HG02870 (cell line): ENCODE measurements around the gene ANKRD11.

ENCODE experiments used
- ATAC-seq: cut with Tn5 transposase; IDR thresholded peaks from one replicate; pipeline ENCODE4 v1.9.1; 2021; ENCODE audit warnings: mild to moderate bottlenecking, moderate library complexity; ENCODE audit not compliant: unreplicated experiment

Gene ANKRD11

GRCh38 chr16:89291363-89291762 lies 199.0 kb downstream of the ANKRD11 start:
- ATAC-seq: no peak

- no peak for ATAC-seq
These were observed 199.5 kb downstream of the ANKRD11 start for GRCh38 chr16:89290887-89291286.

- no peak for ATAC-seq
These were observed 199.9 kb downstream of the ANKRD11 start for GRCh38 chr16:89290472-89290871.

- no peak for ATAC-seq
These were observed 200.6 kb downstream of the ANKRD11 start for GRCh38 chr16:89289428-89290395.

GRCh38 chr16:89288966-89289365 lies 201.4 kb downstream of the ANKRD11 start:
- no peak for ATAC-seq

- no peak for ATAC-seq
These were observed 201.8 kb downstream of the ANKRD11 start for GRCh38 chr16:89288577-89288844.

GRCh38 chr16:89287777-89288576 lies 202.4 kb downstream of the ANKRD11 start:
- ATAC-seq: no peak

- no peak for ATAC-seq
These were observed 204.3 kb downstream of the ANKRD11 start for GRCh38 chr16:89286096-89286495.

GRCh38 chr16:89285381-89285780 lies 205.0 kb downstream of the ANKRD11 start:
- ATAC-seq: no peak

GRCh38 chr16:89283449-89283848 lies 206.9 kb downstream of the ANKRD11 start:
- ATAC-seq: no peak

GRCh38 chr16:89282523-89282922 lies 207.8 kb downstream of the ANKRD11 start:
- no peak for ATAC-seq

- ATAC-seq: no peak
These were observed 208.5 kb downstream of the ANKRD11 start for GRCh38 chr16:89281829-89282228.

- no peak for ATAC-seq
These were observed 209.2 kb downstream of the ANKRD11 start for GRCh38 chr16:89281189-89281577.

- no peak for ATAC-seq
These were observed 209.7 kb downstream of the ANKRD11 start for GRCh38 chr16:89280546-89281188.

- no peak for ATAC-seq
These were observed 210.5 kb downstream of the ANKRD11 start for GRCh38 chr16:89279666-89280481.

- no peak for ATAC-seq
These were observed 211.7 kb downstream of the ANKRD11 start for GRCh38 chr16:89278441-89279240.

GRCh38 chr16:89277641-89278341 lies 212.6 kb downstream of the ANKRD11 start:
- no peak for ATAC-seq

GRCh38 chr16:89277049-89277448 lies 213.3 kb downstream of the ANKRD11 start:
- no peak for ATAC-seq
